H1 (cell line): ENCODE results near the gene C1QL1. TPM values are rescaled to one million over a fixed set of nuclear protein-coding genes. Genes with fewer than 3 reads are reported as not detected.

Experiments
- BACH1 ChIP-seq: IDR thresholded peaks from 2 replicates; pipeline ENCODE4 v1.6.1; 2012; ENCODE audit warnings: low read length, improper control_type of control experiment
- EP300 ChIP-seq, 2 experiments: IDR thresholded peaks; 1 replicate in 1 of 2; 2 replicates in 1 of 2; pipeline ENCODE4 v1.6.1; 2011 to 2012; ENCODE audit warnings: low read depth in 2 of 2, low read length in 2 of 2, mild to moderate bottlenecking in 2 of 2, borderline replicate concordance in 1 of 2, inconsistent platforms in 1 of 2, moderate library complexity in 1 of 2
- GABPA ChIP-seq: IDR thresholded peaks from 2 replicates; pipeline ENCODE4 v1.6.1; 2011; ENCODE audit warnings: mild to moderate bottlenecking, low read length, moderate library complexity, borderline replicate concordance; ENCODE audit not compliant: insufficient read depth
- SIN3A ChIP-seq, 2 experiments: IDR thresholded peaks in 1 of 2; conservative IDR thresholded peaks in 1 of 2; 2 replicates each; pipeline ENCODE4 v1.6.1; 2011 to 2012; ENCODE audit warnings: low read length in 2 of 2, improper control_type of control experiment in 1 of 2, low read depth in 1 of 2, mild to moderate bottlenecking in 1 of 2
- SP2 ChIP-seq: IDR thresholded peaks from 2 replicates; pipeline ENCODE4 v1.6.1; 2012; ENCODE audit warnings: mild to moderate bottlenecking, low read length, inconsistent platforms
- TAF7 ChIP-seq: optimal IDR thresholded peaks from 2 replicates; pipeline ENCODE3; 2011; ENCODE audit warnings: low read depth, mild to moderate bottlenecking, inconsistent platforms, low read length, moderate library complexity, borderline replicate concordance
- TBP ChIP-seq: IDR thresholded peaks from 2 replicates; pipeline ENCODE4 v1.6.1; 2011; ENCODE audit warnings: low read depth, low read length, improper control_type of control experiment
- TEAD4 ChIP-seq: IDR thresholded peaks from 2 replicates; pipeline ENCODE4 v1.6.1; 2012; ENCODE audit warnings: low read depth, low read length, inconsistent platforms, mixed read lengths
- ZNF274 ChIP-seq: IDR thresholded peaks from 2 replicates; pipeline ENCODE4 v1.7.0; 2012; ENCODE audit warnings: low read length, borderline replicate concordance; ENCODE audit errors: extremely low read depth
- polyA plus RNA-seq, 7 experiments: library from polyadenylated mRNA; depleted of rRNA in 3 of 7; stranded (reverse) in 5 of 7; unstranded in 2 of 7; fragments of >200 nt in 5 of 7; fragments of 200-250 nt in 2 of 7; gene quantifications; 1 replicate in 5 of 7; 2 replicates in 1 of 7; 4 replicates in 1 of 7; pipeline versions ENCODE4 v1.2.1 to v1.2.3, GENCODE V29; 2011 to 2013; ENCODE audit warnings: missing spikeins in 2 of 7, mixed read lengths in 2 of 7
- total RNA-seq: library from RNA; stranded (reverse); fragmentation: NEBNext Ultra II Directional; extraction: Animal tissue kit (Norgen Biotek cat#: 25700); gene quantifications from 2 replicates; pipeline ENCODE4 v1.2.1, GENCODE V29; 2021
- TF ChIP-seq, protein P1 (sequence below): IDR thresholded peaks from 2 replicates; pipeline ENCODE4 v1.6.1; 2011; ENCODE audit warnings: low read length, improper control_type of control experiment

C1QL1 gene
- total and polyA plus RNA-seq, 2 of the 8 experiments (the other 6 are each of a cell fraction or from before 2014, with no cell fraction given), result 7.6 to 10.5 TPM

DNA sequence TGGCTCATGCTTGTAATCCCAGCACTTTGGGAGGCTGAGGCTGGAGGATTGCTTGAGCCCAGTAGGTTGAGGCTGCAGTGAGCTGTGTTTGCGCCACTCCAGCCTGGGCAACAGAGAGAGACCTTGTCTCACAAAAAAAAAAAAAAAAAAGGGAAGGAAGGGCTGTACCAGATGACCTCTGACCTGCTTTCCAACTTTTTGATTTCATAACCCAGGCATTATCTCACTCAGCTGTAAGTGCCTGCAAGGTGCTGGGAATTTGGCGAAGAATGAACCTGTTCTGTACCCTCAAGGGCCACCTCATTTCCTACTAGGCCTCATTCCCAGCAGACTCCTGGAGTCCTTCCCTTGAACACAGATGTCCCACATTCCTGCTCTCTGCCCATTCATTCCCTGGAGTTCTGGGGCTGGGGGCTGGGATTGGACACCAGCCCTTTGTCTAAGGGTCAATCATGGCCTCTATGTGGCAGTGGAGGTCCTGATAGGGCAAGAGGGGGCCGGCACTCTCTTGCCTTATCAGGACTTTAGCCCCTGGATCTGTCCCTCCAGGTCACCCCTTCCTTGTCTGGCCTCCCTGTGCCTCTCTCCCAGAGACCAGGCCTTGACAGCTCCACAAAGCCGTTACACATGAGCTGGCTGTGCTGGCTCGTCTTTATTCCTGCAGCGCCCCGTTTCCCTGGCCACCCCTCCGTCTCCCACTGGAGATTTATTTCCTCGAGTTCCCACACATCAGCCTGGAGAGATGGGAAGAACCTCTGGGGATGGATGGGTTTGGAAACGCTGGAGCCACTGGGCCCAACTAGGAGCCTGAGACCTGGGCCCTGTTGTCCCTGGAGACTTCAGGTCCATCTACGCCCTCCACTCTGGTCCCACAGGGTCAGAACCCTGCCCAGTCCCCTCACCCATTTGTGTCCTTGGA, 52.0 kb downstream of the C1QL1 start (continued):
- TF ChIP-seq TBP, result no peak
- TF ChIP-seq TEAD4, result no peak
- TF ChIP-seq EP300 (IDR thresholded peaks at IDR 0.05; ENCODE audit: borderline replicate concordance in 1 of 2, low read depth in 2 of 2, low read length in 2 of 2), result no peak
- no peak for TF ChIP-seq ZNF274
- TF ChIP-seq GABPA, result no peak
- TF ChIP-seq BACH1, result no peak
- TF ChIP-seq, protein P1, sequence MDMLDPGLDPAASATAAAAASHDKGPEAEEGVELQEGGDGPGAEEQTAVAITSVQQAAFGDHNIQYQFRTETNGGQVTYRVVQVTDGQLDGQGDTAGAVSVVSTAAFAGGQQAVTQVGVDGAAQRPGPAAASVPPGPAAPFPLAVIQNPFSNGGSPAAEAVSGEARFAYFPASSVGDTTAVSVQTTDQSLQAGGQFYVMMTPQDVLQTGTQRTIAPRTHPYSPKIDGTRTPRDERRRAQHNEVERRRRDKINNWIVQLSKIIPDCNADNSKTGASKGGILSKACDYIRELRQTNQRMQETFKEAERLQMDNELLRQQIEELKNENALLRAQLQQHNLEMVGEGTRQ, result no peak
- TF ChIP-seq SP2, result no peak
- TF ChIP-seq SIN3A (conservative IDR thresholded peaks at IDR 0.05 in 1 of 2, IDR thresholded peaks at IDR 0.05 in 1 of 2; ENCODE audit: low read depth in 1 of 2, low read length in 2 of 2), result no peak
- TF ChIP-seq TAF7, result no peak
